ENCODE results near the gene LAMB3. TPM values are rescaled to one million over a fixed set of nuclear protein-coding genes. Genes with fewer than 3 reads are reported as not detected.

Gene LAMB3
- total and polyA plus RNA-seq, 10 of the 15 experiments (the other 5 are each of a cell fraction or from before 2014, with no cell fraction given): 0.04 to 1.8 (median 0.10) TPM; not detected in 1

DNA sequence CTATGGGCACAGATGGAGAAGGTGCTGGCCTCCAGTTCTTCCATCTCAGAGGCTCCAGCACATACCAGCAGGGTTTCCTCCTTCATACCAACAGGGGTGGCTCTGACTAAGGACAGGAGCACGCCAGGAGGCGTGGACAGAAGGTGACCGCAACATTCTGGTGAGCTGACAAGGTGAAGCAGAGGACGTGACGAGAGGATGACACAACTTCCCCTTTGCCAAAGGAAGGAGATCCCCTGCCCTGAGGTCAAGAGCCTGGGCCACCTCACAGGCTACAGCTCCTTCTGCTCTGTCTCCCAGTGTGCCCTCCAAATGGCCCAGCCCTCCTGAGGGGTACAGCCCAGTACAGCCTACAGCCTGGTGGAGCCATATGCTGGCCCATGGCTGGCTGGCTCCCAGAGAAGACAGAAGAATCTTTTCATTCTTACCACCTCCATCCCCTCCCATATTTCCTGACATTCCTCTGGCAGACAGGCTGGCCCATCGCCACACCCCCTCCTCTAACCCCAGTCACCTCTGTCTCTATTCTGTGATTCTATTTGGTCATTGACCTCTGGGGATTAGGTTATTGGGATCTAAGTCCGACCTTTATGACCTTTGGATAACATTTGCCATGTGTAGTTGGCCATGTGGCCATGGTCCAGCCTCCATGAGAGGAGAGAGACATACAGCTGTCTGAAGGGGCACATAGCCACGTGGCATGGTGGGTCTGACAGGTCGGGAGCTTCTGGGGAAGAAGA, 5.1 kb upstream of the LAMB3 start (continued):
- peak; percentile 52; the same call in 1 of the 2 replicates for TF ChIP-seq IKZF1 (conservative IDR thresholded peaks at IDR 0.05)
- TF ChIP-seq, protein P1, sequence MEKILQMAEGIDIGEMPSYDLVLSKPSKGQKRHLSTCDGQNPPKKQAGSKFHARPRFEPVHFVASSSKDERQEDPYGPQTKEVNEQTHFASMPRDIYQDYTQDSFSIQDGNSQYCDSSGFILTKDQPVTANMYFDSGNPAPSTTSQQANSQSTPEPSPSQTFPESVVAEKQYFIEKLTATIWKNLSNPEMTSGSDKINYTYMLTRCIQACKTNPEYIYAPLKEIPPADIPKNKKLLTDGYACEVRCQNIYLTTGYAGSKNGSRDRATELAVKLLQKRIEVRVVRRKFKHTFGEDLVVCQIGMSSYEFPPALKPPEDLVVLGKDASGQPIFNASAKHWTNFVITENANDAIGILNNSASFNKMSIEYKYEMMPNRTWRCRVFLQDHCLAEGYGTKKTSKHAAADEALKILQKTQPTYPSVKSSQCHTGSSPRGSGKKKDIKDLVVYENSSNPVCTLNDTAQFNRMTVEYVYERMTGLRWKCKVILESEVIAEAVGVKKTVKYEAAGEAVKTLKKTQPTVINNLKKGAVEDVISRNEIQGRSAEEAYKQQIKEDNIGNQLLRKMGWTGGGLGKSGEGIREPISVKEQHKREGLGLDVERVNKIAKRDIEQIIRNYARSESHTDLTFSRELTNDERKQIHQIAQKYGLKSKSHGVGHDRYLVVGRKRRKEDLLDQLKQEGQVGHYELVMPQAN (conservative IDR thresholded peaks at IDR 0.05): no peak
- no peak for TF ChIP-seq MXI1 (IDR thresholded peaks at IDR 0.05; ENCODE audit: low read depth, low read length)
- TF ChIP-seq TAF1 (IDR thresholded peaks at IDR 0.05; ENCODE audit: borderline replicate concordance, low read depth, low read length): no peak
- TF ChIP-seq ZNF207 (IDR thresholded peaks at IDR 0.05; ENCODE audit: borderline replicate concordance): no peak
- no peak for TF ChIP-seq EGR1 (IDR thresholded peaks at IDR 0.05; ENCODE audit: borderline replicate concordance in 1 of 2, low read depth in 2 of 2, low read length in 2 of 2)
- TF ChIP-seq, protein P2, sequence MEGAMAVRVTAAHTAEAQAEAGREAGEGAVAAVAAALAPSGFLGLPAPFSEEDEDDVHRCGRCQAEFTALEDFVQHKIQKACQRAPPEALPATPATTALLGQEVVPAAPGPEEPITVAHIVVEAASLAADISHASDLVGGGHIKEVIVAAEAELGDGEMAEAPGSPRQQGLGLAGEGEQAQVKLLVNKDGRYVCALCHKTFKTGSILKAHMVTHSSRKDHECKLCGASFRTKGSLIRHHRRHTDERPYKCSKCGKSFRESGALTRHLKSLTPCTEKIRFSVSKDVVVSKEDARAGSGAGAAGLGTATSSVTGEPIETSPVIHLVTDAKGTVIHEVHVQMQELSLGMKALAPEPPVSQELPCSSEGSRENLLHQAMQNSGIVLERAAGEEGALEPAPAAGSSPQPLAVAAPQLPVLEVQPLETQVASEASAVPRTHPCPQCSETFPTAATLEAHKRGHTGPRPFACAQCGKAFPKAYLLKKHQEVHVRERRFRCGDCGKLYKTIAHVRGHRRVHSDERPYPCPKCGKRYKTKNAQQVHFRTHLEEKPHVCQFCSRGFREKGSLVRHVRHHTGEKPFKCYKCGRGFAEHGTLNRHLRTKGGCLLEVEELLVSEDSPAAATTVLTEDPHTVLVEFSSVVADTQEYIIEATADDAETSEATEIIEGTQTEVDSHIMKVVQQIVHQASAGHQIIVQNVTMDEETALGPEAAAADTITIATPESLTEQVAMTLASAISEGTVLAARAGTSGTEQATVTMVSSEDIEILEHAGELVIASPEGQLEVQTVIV (IDR thresholded peaks at IDR 0.05; ENCODE audit: borderline replicate concordance, partially characterized antibody): no peak
- TF ChIP-seq, protein P3, sequence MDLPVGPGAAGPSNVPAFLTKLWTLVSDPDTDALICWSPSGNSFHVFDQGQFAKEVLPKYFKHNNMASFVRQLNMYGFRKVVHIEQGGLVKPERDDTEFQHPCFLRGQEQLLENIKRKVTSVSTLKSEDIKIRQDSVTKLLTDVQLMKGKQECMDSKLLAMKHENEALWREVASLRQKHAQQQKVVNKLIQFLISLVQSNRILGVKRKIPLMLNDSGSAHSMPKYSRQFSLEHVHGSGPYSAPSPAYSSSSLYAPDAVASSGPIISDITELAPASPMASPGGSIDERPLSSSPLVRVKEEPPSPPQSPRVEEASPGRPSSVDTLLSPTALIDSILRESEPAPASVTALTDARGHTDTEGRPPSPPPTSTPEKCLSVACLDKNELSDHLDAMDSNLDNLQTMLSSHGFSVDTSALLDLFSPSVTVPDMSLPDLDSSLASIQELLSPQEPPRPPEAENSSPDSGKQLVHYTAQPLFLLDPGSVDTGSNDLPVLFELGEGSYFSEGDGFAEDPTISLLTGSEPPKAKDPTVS (IDR thresholded peaks at IDR 0.05; ENCODE audit: low read depth, low read length): no peak
- TF ChIP-seq CREM (IDR thresholded peaks at IDR 0.05; ENCODE audit: low read depth): peak; percentile 56; the same call in 1 of the 2 replicates
- no peak for TF ChIP-seq NFYA (IDR thresholded peaks at IDR 0.05; ENCODE audit: borderline replicate concordance, low read depth, low read length)
- no peak for TF ChIP-seq MEF2B (IDR thresholded peaks at IDR 0.05; ENCODE audit: partially characterized antibody, poor library complexity, severe bottlenecking)
- TF ChIP-seq, protein P4, sequence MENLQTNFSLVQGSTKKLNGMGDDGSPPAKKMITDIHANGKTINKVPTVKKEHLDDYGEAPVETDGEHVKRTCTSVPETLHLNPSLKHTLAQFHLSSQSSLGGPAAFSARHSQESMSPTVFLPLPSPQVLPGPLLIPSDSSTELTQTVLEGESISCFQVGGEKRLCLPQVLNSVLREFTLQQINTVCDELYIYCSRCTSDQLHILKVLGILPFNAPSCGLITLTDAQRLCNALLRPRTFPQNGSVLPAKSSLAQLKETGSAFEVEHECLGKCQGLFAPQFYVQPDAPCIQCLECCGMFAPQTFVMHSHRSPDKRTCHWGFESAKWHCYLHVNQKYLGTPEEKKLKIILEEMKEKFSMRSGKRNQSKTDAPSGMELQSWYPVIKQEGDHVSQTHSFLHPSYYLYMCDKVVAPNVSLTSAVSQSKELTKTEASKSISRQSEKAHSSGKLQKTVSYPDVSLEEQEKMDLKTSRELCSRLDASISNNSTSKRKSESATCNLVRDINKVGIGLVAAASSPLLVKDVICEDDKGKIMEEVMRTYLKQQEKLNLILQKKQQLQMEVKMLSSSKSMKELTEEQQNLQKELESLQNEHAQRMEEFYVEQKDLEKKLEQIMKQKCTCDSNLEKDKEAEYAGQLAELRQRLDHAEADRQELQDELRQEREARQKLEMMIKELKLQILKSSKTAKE (IDR thresholded peaks at IDR 0.05; ENCODE audit: low read depth, poor library complexity, severe bottlenecking): no peak
- no peak for TF ChIP-seq FOXM1 (IDR thresholded peaks at IDR 0.05; ENCODE audit: low read depth, low read length)
- TF ChIP-seq, protein P5, sequence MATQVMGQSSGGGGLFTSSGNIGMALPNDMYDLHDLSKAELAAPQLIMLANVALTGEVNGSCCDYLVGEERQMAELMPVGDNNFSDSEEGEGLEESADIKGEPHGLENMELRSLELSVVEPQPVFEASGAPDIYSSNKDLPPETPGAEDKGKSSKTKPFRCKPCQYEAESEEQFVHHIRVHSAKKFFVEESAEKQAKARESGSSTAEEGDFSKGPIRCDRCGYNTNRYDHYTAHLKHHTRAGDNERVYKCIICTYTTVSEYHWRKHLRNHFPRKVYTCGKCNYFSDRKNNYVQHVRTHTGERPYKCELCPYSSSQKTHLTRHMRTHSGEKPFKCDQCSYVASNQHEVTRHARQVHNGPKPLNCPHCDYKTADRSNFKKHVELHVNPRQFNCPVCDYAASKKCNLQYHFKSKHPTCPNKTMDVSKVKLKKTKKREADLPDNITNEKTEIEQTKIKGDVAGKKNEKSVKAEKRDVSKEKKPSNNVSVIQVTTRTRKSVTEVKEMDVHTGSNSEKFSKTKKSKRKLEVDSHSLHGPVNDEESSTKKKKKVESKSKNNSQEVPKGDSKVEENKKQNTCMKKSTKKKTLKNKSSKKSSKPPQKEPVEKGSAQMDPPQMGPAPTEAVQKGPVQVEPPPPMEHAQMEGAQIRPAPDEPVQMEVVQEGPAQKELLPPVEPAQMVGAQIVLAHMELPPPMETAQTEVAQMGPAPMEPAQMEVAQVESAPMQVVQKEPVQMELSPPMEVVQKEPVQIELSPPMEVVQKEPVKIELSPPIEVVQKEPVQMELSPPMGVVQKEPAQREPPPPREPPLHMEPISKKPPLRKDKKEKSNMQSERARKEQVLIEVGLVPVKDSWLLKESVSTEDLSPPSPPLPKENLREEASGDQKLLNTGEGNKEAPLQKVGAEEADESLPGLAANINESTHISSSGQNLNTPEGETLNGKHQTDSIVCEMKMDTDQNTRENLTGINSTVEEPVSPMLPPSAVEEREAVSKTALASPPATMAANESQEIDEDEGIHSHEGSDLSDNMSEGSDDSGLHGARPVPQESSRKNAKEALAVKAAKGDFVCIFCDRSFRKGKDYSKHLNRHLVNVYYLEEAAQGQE (IDR thresholded peaks at IDR 0.05; ENCODE audit: low read depth, low read length): no peak
- no peak for TF ChIP-seq KDM1A (IDR thresholded peaks at IDR 0.05; ENCODE audit: borderline replicate concordance)
